HepG2 (cell line): ENCODE results near the gene NIN. TPM values are rescaled to one million over a fixed set of nuclear protein-coding genes. Genes with fewer than 3 reads are reported as not detected.

Source experiments
- KDM4B ChIP-seq: sonication (generic); formaldehyde crosslinking; IDR thresholded peaks from 2 replicates; pipeline ENCODE4 v1.4.0; 2020; ENCODE audit warnings: missing genetic modification reagents
- MAZ ChIP-seq, 2 experiments: sonication (generic) in 1 of 2; formaldehyde crosslinking in 1 of 2; IDR thresholded peaks; 2 replicates each; pipeline versions ENCODE4 v1.5.0 to v1.6.1; 2012 to 2020; ENCODE audit warnings: low read depth in 2 of 2, mild to moderate bottlenecking in 2 of 2, borderline replicate concordance in 1 of 2, improper control_type of control experiment in 1 of 2, low read length in 1 of 2, missing genetic modification reagents in 1 of 2, moderate library complexity in 1 of 2
- PAF1 ChIP-seq: IDR thresholded peaks from 2 replicates; pipeline ENCODE4 v1.6.1; 2016; ENCODE audit warnings: missing genetic modification reagents, missing compliant biosample characterization
- PHB2 ChIP-seq: fragments of 450-650 bp; IDR thresholded peaks from 2 replicates; pipeline ENCODE4 v1.6.1; 2018; ENCODE audit not compliant: partially characterized antibody
- PPARG ChIP-seq: conservative IDR thresholded peaks from 2 replicates; pipeline ENCODE4 v1.6.1; 2016; ENCODE audit warnings: missing biosample characterization, missing genetic modification reagents
- STAG1 ChIP-seq: sonication (generic); formaldehyde crosslinking; IDR thresholded peaks from 2 replicates; pipeline ENCODE4 v1.4.0; 2020; ENCODE audit warnings: missing genetic modification reagents
- TP53 ChIP-seq: sonication (generic); formaldehyde crosslinking; conservative IDR thresholded peaks from 2 replicates; pipeline ENCODE4 v1.4.0; 2020; ENCODE audit warnings: missing genetic modification reagents
- ZFP36L1 ChIP-seq: sonication (generic); formaldehyde crosslinking; IDR thresholded peaks from 2 replicates; pipeline ENCODE4 v1.8.0; 2022; ENCODE audit warnings: mild to moderate bottlenecking, missing genetic modification reagents, moderate library complexity
- ZNF317 ChIP-seq: sonication (generic); formaldehyde crosslinking; IDR thresholded peaks from 2 replicates; pipeline ENCODE4 v1.5.0; 2020; ENCODE audit warnings: mild to moderate bottlenecking, missing genetic modification reagents
- ZNF7 ChIP-seq: IDR thresholded peaks from 2 replicates; pipeline ENCODE4 v1.6.1; 2016; ENCODE audit warnings: missing biosample characterization, missing genetic modification reagents
- ZNF703 ChIP-seq: sonication (generic); formaldehyde crosslinking; IDR thresholded peaks from 2 replicates; pipeline ENCODE4 v1.5.1; 2020; ENCODE audit warnings: missing genetic modification reagents, mild to moderate bottlenecking, moderate library complexity, borderline replicate concordance
- ZNF737 ChIP-seq: sonication (generic); formaldehyde crosslinking; IDR thresholded peaks from 2 replicates; pipeline ENCODE4 v1.5.0; 2020; ENCODE audit warnings: missing genetic modification reagents, mild to moderate bottlenecking, borderline replicate concordance
- ZSCAN31 ChIP-seq: sonication (generic); formaldehyde crosslinking; IDR thresholded peaks from 2 replicates; pipeline ENCODE4 v1.5.0; 2020; ENCODE audit warnings: low read depth, mild to moderate bottlenecking, missing genetic modification reagents
- polyA plus RNA-seq, 8 experiments: library from polyadenylated mRNA; depleted of rRNA in 3 of 8; stranded (reverse) in 7 of 8; unstranded in 1 of 8; fragments of >200 nt; fragmentation: Illumina TruSeq in 4 of 8; extraction: Trizol in 4 of 8; gene quantifications; 2 replicates each; pipeline versions ENCODE4 v1.2.1 to v1.2.3, GENCODE V29; 2011 to 2016; ENCODE audit warnings: low read depth in 4 of 8, missing spikeins in 1 of 8, mixed read lengths in 1 of 8; ENCODE audit not compliant: insufficient read depth in 1 of 8
- total RNA-seq, 5 experiments: library from RNA; depleted of rRNA; stranded (reverse); fragments of >200 nt; fragmentation: Illumina TruSeq; extraction: Trizol; gene quantifications; 2 replicates each; pipeline ENCODE4 v1.2.3, GENCODE V29; 2016; ENCODE audit warnings: low read depth in 1 of 5
- TF ChIP-seq, protein P1 (sequence below): sonication (generic); formaldehyde crosslinking; IDR thresholded peaks from 2 replicates; pipeline ENCODE4 v1.5.1; 2020; ENCODE audit warnings: missing genetic modification reagents, mild to moderate bottlenecking, borderline replicate concordance
- TF ChIP-seq, protein P2 (sequence below): sonication (generic); formaldehyde crosslinking; IDR thresholded peaks from 2 replicates; pipeline ENCODE4 v1.5.1; 2020; ENCODE audit warnings: mild to moderate bottlenecking, moderate library complexity, missing genetic modification reagents
- TF ChIP-seq, protein P3 (sequence below): sonication (generic); formaldehyde crosslinking; IDR thresholded peaks from 2 replicates; pipeline ENCODE4 v1.8.1; 2023; ENCODE audit warnings: missing genetic modification reagents, inconsistent platforms, borderline replicate concordance
- TF ChIP-seq, protein P4 (sequence below): sonication (generic); formaldehyde crosslinking; IDR thresholded peaks from 2 replicates; pipeline ENCODE4 v1.4.0; 2020; ENCODE audit warnings: missing genetic modification reagents
- TF ChIP-seq, protein P5 (sequence below): sonication (generic); formaldehyde crosslinking; IDR thresholded peaks from 2 replicates; pipeline ENCODE4 v1.8.0; 2022; ENCODE audit warnings: mild to moderate bottlenecking, missing genetic modification reagents
- TF ChIP-seq, protein P6 (sequence below): sonication (generic); formaldehyde crosslinking; IDR thresholded peaks from 2 replicates; pipeline ENCODE4 v1.8.1; 2023; ENCODE audit warnings: mild to moderate bottlenecking, inconsistent platforms, moderate library complexity, missing genetic modification reagents, borderline replicate concordance

The NIN gene
- total and polyA plus RNA-seq, 2 of the 13 experiments (the other 11 are each of a cell fraction or from before 2014, with no cell fraction given), result 2.8 to 9.7 TPM

DNA sequence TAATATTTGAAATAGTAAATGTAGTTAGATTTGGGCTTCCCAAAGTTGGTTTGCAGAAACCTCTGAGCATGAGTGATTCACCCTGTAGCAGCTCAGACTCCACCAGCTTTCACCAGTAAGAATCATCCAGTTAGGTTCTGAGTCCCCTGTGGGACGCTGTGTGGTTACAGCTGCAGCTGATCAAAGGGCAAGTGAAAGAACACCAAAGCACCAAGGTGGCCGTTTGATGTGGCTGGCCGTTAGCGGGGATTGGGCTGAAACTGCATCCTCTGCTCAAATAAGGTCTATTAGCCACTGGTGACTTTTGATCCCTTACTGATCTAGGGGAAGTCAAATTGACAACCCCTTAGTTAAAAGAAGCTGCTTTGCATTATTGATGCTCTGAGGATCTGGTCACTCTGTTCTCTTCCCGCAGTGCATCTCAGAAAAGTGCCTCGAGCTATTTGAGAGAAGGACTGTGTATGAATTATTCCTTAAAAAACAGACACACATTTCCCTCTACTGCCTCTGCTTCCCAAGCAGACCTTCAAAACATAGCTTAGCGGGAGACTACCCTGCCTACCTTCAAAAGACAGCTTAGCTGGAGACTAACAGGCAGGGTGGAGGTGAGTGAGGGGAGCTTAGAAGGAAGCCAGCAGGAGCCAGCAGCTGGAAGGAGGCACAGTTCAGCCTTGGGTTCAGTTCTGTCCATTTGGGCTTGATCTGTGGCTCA lies 44.6 kb upstream of the NIN start (continued):
- TF ChIP-seq, protein P1, sequence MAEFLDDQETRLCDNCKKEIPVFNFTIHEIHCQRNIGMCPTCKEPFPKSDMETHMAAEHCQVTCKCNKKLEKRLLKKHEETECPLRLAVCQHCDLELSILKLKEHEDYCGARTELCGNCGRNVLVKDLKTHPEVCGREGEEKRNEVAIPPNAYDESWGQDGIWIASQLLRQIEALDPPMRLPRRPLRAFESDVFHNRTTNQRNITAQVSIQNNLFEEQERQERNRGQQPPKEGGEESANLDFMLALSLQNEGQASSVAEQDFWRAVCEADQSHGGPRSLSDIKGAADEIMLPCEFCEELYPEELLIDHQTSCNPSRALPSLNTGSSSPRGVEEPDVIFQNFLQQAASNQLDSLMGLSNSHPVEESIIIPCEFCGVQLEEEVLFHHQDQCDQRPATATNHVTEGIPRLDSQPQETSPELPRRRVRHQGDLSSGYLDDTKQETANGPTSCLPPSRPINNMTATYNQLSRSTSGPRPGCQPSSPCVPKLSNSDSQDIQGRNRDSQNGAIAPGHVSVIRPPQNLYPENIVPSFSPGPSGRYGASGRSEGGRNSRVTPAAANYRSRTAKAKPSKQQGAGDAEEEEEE (CRISPR knock-in tag), result no peak; the same call in 1 of the 2 replicates
- TF ChIP-seq PHB2 (no peak), ZNF737 (CRISPR knock-in tag) (no peak), STAG1 (CRISPR knock-in tag) (0 out of 2 replicates have a peak, but pooled peaks have one; percentile 6), PAF1 (no peak), ZNF7 (CRISPR knock-in tag) (no peak), TP53 (CRISPR knock-in tag) (no peak), PPARG (CRISPR knock-in tag) (peak; percentile 31; the same call in 1 of the 2 replicates), ZNF703 (no peak), ZFP36L1 (CRISPR knock-in tag) (no peak), KDM4B (peak; percentile 76; the same call in 1 of the 2 replicates), MAZ (IDR thresholded peaks at IDR 0.05; ENCODE audit: borderline replicate concordance, low read depth, low read length) (no peak), MAZ (CRISPR knock-in tag; IDR thresholded peaks at IDR 0.05; ENCODE audit: low read depth) (no peak), ZNF317 (CRISPR knock-in tag) (no peak), ZSCAN31 (CRISPR knock-in tag) (no peak)
- TF ChIP-seq, protein P2, sequence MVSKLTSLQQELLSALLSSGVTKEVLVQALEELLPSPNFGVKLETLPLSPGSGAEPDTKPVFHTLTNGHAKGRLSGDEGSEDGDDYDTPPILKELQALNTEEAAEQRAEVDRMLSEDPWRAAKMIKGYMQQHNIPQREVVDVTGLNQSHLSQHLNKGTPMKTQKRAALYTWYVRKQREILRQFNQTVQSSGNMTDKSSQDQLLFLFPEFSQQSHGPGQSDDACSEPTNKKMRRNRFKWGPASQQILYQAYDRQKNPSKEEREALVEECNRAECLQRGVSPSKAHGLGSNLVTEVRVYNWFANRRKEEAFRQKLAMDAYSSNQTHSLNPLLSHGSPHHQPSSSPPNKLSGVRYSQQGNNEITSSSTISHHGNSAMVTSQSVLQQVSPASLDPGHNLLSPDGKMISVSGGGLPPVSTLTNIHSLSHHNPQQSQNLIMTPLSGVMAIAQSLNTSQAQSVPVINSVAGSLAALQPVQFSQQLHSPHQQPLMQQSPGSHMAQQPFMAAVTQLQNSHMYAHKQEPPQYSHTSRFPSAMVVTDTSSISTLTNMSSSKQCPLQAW (CRISPR knock-in tag), result no peak; the same call in 1 of the 2 replicates
- TF ChIP-seq, protein P3, sequence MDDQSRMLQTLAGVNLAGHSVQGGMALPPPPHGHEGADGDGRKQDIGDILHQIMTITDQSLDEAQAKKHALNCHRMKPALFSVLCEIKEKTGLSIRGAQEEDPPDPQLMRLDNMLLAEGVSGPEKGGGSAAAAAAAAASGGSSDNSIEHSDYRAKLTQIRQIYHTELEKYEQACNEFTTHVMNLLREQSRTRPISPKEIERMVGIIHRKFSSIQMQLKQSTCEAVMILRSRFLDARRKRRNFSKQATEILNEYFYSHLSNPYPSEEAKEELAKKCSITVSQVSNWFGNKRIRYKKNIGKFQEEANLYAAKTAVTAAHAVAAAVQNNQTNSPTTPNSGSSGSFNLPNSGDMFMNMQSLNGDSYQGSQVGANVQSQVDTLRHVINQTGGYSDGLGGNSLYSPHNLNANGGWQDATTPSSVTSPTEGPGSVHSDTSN, result no peak
- TF ChIP-seq, protein P4, sequence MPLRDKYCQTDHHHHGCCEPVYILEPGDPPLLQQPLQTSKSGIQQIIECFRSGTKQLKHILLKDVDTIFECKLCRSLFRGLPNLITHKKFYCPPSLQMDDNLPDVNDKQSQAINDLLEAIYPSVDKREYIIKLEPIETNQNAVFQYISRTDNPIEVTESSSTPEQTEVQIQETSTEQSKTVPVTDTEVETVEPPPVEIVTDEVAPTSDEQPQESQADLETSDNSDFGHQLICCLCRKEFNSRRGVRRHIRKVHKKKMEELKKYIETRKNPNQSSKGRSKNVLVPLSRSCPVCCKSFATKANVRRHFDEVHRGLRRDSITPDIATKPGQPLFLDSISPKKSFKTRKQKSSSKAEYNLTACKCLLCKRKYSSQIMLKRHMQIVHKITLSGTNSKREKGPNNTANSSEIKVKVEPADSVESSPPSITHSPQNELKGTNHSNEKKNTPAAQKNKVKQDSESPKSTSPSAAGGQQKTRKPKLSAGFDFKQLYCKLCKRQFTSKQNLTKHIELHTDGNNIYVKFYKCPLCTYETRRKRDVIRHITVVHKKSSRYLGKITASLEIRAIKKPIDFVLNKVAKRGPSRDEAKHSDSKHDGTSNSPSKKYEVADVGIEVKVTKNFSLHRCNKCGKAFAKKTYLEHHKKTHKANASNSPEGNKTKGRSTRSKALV (CRISPR knock-in tag), result no peak
- TF ChIP-seq, protein P5, sequence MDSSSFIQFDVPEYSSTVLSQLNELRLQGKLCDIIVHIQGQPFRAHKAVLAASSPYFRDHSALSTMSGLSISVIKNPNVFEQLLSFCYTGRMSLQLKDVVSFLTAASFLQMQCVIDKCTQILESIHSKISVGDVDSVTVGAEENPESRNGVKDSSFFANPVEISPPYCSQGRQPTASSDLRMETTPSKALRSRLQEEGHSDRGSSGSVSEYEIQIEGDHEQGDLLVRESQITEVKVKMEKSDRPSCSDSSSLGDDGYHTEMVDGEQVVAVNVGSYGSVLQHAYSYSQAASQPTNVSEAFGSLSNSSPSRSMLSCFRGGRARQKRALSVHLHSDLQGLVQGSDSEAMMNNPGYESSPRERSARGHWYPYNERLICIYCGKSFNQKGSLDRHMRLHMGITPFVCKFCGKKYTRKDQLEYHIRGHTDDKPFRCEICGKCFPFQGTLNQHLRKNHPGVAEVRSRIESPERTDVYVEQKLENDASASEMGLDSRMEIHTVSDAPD (CRISPR knock-in tag), result peak; percentile 92
- TF ChIP-seq, protein P6, sequence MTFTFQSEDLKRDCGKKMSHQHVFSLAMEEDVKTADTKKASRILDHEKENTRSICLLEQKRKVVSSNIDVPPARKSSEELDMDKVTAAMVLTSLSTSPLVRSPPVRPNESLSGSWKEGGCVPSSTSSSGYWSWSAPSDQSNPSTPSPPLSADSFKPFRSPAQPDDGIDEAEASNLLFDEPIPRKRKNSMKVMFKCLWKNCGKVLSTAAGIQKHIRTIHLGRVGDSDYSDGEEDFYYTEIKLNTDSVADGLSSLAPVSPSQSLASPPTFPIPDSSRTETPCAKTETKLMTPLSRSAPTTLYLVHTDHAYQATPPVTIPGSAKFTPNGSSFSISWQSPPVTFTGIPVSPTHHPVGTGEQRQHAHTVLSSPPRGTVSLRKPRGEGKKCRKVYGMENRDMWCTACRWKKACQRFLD, result no peak
